ENCODE measurements around the gene MARF1.
"Not testable (repeated sequence)": the region's sequence is repeated elsewhere in the genome, so short reads cannot be mapped to it uniquely, and the experiment has no call there.

MARF1 gene

DNA sequence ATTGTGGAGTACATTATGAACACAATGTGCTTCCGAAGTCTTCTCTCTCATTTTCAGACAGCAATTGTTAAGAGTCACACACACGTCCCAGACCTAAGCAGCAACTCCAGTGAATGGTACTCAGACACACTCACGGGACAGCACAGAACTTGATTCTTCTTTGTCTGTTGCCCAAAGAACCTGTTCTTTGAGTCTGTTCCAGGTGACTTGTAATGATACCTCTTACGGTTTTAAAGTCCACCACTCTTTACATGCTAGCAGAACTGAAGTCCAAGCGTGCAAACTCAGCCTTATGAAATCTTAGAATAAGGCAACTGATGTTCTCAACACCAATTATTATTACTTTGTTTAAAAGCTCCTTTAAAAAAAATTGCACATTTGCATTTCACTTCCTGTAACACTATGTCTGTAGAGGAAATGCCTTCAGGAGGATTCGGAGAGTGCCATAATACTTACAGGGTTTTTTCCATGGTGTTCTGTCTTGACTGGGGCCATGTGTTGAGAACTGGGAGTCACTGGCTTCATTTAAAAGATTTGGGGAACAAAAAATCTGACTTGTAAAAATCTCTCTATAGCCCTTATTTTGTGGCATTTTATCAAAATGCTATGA, 48.1 kb downstream of the MARF1 start:
- no peak for TF ChIP-seq POLR2A (IDR thresholded peaks at IDR 0.05; ENCODE audit: low read depth, low read length)
- FAIRE-seq (no peak), DNase-seq (ENCODE audit: insufficient read length, low spot score) (no peak)

DNA sequence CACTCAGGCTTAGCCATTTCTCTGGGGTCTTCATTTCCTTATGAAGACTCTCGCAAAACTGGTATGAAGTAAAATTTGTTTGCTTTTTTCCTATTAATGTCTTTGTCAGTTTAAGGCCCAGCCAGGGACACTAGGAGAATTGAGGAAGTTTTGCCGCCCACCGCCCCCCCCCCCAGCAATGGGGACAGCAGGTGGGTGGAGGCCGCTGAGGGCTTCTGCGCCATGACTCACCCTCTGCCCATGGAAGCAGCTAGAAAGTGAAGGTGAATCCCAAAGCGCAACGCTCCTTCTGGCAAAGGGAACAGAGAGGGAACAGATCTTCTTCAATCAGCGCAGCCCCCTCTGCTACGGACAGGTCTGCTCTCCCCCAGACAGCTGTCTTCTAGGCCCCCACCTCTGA, 49.7 kb downstream of the MARF1 start:
- no peak for FAIRE-seq
- TF ChIP-seq POLR2A (IDR thresholded peaks at IDR 0.05; ENCODE audit: low read depth, low read length): no peak

DNA sequence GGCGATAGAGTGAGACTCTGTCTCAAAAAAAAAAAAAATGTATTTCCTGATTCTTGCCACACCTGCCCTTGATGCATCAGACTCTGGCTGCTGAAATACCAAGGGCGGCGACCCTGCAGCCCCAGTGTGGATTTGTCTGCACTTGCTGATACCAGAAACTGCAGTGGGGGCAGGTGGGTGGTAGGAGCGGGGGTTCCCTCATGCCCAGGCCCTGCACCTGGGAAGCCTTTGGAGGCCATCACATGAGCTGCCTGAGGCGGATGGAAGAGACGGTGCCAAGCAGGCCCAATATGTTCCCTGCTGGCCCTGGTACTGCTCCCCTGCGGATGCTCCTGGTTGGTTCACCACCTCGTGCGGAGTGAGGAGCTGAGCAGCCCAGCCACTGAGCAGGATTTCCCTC, 50.6 kb downstream of the MARF1 start:
- no peak for DNase-seq (ENCODE audit: insufficient read length, low spot score)
- FAIRE-seq: no peak
- no peak for TF ChIP-seq POLR2A (IDR thresholded peaks at IDR 0.05; ENCODE audit: low read depth, low read length)

More for the DNA sequence above, 49.7 kb downstream of the MARF1 start:
- DNase-seq (ENCODE audit: insufficient read length, low spot score): no peak

DNA sequence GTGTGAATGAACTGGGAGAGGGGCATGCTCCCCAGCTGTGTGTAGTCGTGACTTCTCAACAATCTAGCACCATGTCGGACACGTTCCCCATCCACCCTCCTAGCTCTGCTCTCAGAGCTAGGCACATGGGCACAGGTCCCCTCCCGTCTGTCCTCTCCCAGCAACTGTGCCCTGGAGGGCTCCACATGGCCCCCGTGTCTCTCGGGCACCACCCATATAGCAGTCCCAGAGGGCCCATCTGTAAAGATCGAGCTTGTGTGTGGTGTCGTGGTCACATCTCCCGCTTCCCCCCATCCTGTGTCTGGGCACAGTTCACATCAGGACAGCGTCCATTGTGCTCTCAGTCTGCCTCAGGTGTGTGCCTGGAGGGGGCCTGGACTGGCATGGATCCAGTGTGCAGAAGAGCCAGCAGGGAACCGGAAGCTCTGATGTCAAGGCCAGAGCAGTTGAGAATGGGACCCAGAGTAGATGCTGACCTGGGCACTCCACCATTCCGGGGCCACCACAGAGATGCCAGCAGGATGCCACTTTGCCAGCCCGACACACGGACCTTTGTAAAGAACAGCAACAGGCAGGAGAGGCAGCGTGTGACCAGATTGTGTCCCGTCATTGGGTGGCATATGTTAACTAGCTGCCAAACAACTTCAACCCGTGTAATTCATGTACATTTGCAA, 55.7 kb downstream of the MARF1 start:
- DNase-seq (ENCODE audit: insufficient read length, low spot score): no peak
- no peak for FAIRE-seq
- no peak for TF ChIP-seq POLR2A (IDR thresholded peaks at IDR 0.05; ENCODE audit: low read depth, low read length)

DNA sequence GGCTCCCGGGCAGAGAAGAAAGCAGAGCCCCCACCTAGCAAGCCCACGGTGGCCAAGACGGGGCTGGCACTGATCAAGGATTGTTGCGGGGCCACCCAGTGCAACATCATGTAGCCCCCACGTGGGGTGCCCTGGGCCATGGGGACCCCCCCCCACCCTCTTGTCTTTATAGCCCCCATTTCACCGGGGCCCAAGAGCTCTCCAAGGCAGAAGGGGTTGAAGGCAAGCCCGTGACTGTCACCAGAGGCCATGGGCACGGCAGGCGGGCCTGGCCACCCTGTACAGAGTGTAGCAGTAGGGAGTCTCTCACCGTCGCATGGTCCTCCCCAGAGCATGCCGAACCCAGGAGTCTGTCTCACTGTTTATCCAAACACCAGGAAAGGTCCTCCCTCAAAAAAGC, 56.2 kb downstream of the MARF1 start:
- DNase-seq (ENCODE audit: insufficient read length, low spot score) (no peak), FAIRE-seq (no peak)
- no peak for TF ChIP-seq POLR2A (IDR thresholded peaks at IDR 0.05; ENCODE audit: low read depth, low read length)

DNA sequence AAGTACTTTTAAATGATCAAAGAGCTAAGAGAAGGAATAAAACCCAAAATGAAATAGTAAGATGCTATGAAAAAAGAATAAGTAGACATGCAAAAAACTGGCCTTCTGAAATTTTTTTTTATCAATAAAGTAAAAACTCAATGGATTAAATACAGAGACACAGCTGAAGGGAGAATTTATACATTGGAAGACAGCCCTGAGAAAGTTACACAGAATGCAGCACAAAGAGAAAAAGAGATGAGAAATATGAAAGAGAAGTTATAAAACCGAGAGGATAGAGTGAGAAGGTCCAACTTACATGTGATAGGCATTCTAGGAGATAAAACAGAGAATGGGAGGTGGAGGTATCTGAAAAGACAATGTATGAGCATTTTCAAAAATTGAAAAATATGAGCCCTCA, 57.0 kb downstream of the MARF1 start:
- DNase-seq (ENCODE audit: insufficient read length, low spot score): no peak
- TF ChIP-seq POLR2A (IDR thresholded peaks at IDR 0.05; ENCODE audit: low read depth, low read length): no peak
- FAIRE-seq: no peak

DNA sequence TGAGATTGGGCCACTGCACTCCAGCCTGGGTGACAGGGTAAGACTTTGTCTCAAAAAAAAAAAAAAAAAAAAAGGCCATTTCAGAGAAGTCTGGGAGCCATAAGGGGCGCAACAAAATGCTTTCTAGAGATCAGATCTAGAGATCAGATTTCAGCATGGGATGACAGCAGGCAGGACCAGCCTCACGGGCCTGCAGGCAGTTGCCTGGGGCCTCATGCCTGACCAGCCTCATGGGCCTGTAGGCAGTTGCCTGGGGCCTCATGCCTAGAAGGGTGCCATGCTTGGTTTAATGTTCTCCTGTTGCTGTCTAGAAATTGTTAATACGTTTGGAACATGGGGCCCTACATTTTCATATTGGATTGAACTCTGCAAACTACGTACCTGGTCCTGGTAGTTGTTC, 59.4 kb downstream of the MARF1 start:
- DNase-seq (ENCODE audit: insufficient read length, low spot score) (no peak), FAIRE-seq (no peak)
- no peak for TF ChIP-seq POLR2A (IDR thresholded peaks at IDR 0.05; ENCODE audit: low read depth, low read length)

DNA sequence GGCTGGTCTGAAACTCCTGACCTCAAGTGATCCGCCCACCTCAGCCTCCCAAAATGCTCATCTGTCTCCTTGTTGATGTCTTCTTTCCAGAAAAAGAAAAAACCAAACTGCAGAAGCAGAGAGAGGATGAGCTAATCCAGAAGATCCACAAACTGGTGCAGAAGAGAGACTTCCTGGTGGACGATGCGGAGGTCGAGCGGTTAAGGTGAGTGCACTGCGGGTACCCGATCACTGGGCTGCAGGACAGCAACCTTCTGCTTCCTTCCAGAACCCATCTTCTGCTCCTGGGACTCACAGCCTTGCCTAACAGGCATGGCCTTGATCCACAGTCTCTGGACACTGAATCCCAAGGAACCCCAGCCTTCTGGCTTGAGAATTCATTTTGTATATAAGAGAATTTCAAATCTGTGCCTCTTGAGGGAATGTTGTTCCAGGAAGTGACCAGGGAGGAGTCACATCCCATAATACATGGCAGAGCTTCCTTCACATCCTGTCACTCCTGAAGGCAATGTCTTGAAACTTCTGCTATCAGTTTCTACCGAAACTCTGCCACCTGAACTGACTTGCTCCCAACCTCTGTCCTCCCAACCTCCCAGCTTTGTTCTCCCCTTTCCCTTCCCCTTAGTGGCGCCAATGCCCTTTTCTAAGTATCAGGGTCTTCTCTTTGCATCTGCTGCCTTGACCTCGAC, 61.7 kb downstream of the MARF1 start:
- TF ChIP-seq POLR2A (IDR thresholded peaks at IDR 0.05; ENCODE audit: low read depth, low read length): no peak
- FAIRE-seq: no peak
- no peak for DNase-seq (ENCODE audit: insufficient read length, low spot score)

DNA sequence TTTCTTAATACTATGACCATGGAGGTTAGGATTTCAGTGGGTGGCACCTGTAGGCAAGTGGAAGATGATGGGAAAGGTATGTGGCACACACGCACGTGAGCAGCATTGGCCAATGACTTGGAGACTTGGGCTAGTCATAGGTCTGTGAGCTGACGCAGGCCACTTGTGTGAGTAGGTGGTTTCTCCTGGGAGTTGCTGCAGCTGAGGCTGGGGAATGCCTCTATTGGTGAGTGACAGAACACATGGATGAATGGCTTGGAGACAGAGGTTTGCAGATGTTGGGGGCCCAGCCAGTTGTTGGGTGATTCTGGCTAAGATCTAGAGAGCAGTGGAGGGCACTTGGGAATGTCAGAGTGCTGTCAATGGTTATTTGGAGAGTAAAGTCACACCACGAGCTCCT, 64.1 kb downstream of the MARF1 start:
- DNase-seq (ENCODE audit: insufficient read length, low spot score) (no peak), FAIRE-seq (no peak)
- no peak for TF ChIP-seq POLR2A (IDR thresholded peaks at IDR 0.05; ENCODE audit: low read depth, low read length)

DNA sequence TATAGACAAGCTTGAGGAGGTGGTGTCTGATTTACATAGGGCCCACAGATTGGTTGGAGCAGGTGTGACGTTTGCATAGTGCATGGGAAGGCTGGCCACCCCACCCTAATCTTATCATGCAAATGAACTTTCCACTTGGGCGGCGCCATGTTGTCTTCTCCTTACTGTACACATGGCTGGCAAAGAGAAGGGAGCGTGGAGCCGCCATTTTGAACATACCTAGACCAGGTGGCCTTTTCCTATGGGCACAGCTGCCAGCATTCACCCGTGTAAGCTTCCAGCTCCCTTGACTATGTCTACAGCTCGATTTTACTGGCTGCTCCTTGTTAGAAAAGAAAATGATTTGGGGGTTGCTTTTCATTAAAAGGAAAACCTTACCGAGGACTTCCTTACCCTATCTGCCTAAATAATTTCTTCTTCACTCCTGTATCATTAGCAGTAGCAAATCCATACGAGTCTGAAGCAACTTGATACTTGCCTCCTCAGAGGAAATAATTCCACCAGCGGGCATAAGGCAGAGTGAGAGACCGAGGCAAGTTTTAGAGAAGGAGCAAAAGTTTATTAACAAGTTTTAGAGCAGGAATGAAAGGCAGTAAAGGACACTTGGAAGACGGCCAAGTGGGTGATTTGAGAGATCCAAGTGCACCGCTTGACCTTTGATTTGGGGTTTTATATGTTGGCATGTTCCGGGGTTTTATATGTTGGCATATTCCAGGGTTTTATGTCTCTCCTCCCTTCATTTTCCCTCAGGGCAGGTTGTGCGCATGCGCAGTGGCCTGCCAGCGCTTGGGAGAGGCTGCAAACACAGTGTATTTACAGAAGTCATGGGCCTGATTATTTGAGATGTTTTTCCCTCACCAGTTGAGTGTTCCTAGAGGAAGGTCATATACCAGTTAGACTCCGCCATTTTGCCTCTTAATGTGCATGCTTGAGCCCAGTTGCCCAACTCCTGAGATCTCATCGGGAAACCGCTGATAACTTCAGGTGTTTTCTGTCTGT, 65.7 kb downstream of the MARF1 start:
- FAIRE-seq: no peak

DNA sequence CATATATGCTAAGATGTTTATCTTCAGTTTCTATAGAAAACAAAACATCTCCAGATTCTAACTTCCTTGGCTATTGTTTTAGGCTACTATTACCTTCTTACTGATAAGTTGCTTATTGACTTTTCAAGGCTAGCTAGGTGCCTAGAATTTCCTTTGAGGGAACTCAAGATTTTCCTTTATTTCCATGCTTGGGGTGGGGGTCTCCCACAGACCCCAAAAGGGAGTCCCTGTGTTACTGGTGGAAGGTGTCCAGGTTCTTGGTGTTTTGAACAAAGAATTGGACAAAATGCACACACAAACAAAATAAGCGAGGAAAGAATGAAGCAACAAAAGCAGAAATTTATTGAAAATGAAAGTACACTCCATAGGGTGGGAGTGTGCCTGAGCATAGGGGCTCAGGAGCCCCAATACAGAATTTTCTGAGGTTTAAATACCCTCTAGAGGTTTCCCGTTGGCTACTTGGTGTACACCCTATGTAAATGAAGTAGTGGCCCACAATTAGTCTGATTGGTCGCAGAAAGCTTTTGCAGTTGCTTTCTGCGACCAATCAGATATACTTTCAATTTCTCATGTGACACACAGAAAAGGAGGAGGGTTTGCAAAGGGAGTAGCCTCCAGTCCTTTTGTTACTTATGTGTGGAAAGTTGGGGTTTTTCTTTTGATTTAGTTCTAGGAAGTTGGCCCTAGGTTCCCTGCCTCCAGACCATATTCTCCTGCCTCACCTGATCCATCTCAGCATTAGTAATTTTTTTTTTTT, 67.5 kb downstream of the MARF1 start:
- no peak for DNase-seq (ENCODE audit: insufficient read length, low spot score)
- no peak for FAIRE-seq
- TF ChIP-seq POLR2A (IDR thresholded peaks at IDR 0.05; ENCODE audit: low read depth, low read length): no peak

More for the DNA sequence above, 65.7 kb downstream of the MARF1 start:
- TF ChIP-seq POLR2A (IDR thresholded peaks at IDR 0.05; ENCODE audit: low read depth, low read length): no peak
- DNase-seq (ENCODE audit: insufficient read length, low spot score): no peak

DNA sequence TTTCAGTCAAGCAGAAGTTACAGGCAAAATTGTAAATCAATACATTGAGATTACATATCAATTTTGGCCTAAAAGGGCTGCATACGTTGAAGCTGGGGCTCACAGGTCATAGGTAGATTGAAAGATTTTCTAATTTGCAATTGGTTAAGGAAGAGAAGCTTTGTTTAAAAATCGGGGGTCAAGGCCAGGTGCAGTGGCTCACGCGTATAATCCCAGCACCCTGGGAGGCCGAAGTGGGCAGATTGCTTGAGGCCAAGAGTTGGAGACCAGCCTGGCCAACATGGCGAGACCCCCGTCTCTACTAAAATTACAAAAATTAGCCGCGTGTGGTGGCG, 68.4 kb downstream of the MARF1 start:
- no peak for TF ChIP-seq POLR2A (IDR thresholded peaks at IDR 0.05; ENCODE audit: low read depth, low read length)
- FAIRE-seq (no peak), DNase-seq (ENCODE audit: insufficient read length, low spot score) (no peak)

DNA sequence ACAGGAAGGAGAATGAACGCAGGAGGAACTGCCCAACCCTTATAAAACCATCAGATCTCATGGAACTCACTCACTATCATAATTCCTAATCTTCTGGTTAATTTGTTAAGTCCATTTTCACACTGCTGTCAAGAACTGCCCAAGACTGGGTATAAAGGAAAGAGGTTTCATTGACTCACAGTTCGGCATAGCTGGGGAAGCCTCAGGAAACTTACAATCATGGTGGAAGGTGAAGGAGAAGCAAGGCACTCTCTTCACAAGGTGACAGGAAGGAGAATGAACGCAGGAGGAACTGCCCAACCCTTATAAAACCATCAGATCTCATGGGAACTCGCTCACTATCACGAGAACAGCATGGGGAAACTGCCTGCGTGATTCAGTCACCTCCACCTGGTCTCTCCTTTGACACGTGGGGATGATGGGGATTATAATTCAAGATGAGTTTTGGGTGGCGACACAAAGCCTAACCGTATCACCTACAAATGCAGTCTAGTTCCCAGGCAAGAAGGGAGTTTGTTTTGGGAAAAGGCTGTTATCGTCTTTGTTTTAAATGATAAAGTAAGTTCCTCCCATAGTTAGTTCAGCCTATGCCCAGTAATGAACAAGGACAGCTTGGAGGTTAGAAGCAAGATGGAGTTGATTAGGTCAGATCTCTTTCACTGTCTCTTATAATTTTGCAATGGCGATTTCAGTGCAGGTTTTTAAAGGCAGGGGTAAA, 68.9 kb downstream of the MARF1 start:
- FAIRE-seq; DNase-seq (ENCODE audit: insufficient read length, low spot score): not testable (repeated sequence)

Data from H54 (cell line).